OCI-M1 (cell line): Measurements from ENCODE around the gene ZNF22.

Experiments used
- DNase-seq: peaks from one replicate; lab custom pipeline; 2025; lab: John Stamatoyannopoulos, UW

ZNF22 gene

GRCh38 chr10:45015590-45015989 lies 14.9 kb downstream of the ZNF22 start:
- DNase-seq = no peak

GRCh38 chr10:45023426-45023825 lies 22.7 kb downstream of the ZNF22 start:
- DNase-seq = no peak

- DNase-seq = no peak
Measured at GRCh38 chr10:45034301-45034700, 33.6 kb downstream of the ZNF22 start.

- no peak for DNase-seq
Measured at GRCh38 chr10:45035673-45036072, 35.0 kb downstream of the ZNF22 start.

GRCh38 chr10:45040921-45041542 lies 40.3 kb downstream of the ZNF22 start:
- DNase-seq = no peak

GRCh38 chr10:45044290-45044689 lies 43.6 kb downstream of the ZNF22 start:
- no peak for DNase-seq

GRCh38 chr10:45050551-45051235 lies 50.0 kb downstream of the ZNF22 start:
- DNase-seq = no peak

GRCh38 chr10:45052700-45053099 lies 52.0 kb downstream of the ZNF22 start:
- DNase-seq = no peak

- no peak for DNase-seq
Measured at GRCh38 chr10:45053569-45054100, 52.9 kb downstream of the ZNF22 start.
